ENCODE data around the gene RBFOX2.

DNA sequence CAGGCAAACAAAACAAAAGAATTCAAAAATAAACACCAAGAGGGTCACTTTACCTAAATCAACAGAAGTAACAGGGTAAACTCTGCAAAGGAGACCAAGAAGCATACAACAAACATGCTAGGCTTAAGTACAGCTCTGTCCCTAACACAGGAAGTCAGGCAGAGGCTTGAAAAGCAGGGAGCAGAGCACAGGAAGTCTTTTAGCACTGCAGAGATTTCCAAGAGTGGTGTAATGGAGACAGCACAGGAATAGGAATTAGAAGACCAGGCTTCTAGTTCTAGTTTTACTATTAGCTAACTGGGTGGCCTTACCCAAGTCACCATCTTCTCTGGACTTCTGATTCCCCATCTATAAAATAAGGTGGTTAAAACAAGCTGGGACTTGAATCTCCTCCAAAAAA is 1.9 kb downstream of the RBFOX2 start:
- TF ChIP-seq, protein P1, sequence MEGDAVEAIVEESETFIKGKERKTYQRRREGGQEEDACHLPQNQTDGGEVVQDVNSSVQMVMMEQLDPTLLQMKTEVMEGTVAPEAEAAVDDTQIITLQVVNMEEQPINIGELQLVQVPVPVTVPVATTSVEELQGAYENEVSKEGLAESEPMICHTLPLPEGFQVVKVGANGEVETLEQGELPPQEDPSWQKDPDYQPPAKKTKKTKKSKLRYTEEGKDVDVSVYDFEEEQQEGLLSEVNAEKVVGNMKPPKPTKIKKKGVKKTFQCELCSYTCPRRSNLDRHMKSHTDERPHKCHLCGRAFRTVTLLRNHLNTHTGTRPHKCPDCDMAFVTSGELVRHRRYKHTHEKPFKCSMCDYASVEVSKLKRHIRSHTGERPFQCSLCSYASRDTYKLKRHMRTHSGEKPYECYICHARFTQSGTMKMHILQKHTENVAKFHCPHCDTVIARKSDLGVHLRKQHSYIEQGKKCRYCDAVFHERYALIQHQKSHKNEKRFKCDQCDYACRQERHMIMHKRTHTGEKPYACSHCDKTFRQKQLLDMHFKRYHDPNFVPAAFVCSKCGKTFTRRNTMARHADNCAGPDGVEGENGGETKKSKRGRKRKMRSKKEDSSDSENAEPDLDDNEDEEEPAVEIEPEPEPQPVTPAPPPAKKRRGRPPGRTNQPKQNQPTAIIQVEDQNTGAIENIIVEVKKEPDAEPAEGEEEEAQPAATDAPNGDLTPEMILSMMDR (IDR thresholded peaks at IDR 0.05): no peak
- no peak for TF ChIP-seq POLR2A (IDR thresholded peaks at IDR 0.05)

All from adrenal gland (tissue), 5 donors.